ENCODE results near the gene PDGFC.

DNA sequence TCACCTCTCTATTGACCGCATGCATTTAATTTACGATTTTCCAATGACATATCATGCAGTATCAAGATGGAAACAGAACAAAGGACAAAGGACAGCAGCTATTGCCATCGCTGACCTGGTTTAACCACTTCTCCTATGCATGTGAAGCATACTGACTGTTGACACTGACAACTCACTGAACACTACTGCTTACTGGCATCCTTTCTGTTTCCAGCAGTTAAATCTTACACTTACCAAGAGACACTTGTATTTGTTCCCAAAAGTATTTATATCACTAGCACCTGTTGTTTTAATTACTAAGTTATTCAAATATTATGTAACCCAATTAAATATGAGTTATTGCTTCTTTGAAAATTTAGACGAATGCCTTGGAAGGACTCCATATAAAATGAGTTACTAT is 176.7 kb downstream of the PDGFC start:
- TF ChIP-seq, protein P1, sequence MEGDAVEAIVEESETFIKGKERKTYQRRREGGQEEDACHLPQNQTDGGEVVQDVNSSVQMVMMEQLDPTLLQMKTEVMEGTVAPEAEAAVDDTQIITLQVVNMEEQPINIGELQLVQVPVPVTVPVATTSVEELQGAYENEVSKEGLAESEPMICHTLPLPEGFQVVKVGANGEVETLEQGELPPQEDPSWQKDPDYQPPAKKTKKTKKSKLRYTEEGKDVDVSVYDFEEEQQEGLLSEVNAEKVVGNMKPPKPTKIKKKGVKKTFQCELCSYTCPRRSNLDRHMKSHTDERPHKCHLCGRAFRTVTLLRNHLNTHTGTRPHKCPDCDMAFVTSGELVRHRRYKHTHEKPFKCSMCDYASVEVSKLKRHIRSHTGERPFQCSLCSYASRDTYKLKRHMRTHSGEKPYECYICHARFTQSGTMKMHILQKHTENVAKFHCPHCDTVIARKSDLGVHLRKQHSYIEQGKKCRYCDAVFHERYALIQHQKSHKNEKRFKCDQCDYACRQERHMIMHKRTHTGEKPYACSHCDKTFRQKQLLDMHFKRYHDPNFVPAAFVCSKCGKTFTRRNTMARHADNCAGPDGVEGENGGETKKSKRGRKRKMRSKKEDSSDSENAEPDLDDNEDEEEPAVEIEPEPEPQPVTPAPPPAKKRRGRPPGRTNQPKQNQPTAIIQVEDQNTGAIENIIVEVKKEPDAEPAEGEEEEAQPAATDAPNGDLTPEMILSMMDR (IDR thresholded peaks at IDR 0.05), result no peak
- no peak for TF ChIP-seq POLR2AphosphoS5 (IDR thresholded peaks at IDR 0.05)
